ENCODE measurements around the gene MXRA7.
"Not testable (repeated sequence)": the region's sequence is repeated elsewhere in the genome, so short reads cannot be mapped to it uniquely, and the experiment has no call there.

Gene MXRA7

DNA sequence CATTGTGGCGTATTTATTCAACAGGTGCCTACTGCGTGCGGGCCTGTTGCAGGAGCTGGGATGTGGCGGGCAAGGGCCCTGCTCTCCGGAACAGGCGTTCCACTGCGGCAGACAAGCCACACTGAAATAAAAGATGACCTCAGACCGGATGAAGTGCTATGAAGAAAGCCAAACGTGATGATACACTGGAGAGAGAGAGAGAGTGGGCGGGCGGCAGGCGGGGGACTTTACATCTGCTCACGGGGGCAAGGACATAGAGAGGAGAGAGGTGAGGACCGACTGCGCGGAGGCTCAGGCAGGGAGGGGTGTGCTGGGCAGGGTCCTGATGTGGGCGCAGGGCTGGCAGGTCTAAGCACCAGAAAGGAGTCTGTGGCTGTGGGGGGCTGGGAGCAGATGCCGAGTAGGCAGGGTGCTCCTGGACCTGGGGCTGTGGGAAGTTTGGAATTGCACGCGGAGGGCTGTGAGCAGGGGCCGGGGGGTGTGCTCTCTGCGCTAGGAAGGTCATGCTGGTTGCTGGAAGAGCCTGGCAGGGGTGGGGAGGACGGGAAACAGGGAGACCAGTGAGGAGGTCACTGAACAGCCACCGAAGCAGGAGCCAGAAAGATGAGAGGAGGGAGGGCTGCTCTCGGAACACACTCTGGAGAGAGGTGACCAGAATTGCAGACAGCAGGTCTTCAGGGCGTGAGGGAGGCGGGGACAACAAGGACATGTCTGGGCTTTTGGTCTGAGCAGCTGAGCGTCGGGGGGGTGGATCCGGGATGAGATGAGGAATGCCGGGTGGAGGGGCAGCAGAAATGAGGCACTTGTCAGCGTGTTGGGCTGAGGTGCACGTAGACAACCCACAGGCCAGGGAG, 9.9 kb downstream of the MXRA7 start:
- Histone ChIP-seq H3K4me1 (peaks cover 75 to 99% (median 93%) of the 10 kb centered on the region in 10 experiments), H3K36me3 (no peaks in the 10 kb centered on the region), H3K27me3 (no peaks in the 10 kb centered on the region), H3K4me3 (peak overlapping the region; percentile 7 to 64 (median 55); a peak in 18 of 20 replicates), H4K20me1 (no peaks in the 10 kb centered on the region; a peak in 1 of 22 replicates), H3K9me3 (replicated peaks in 1 of 11) (peaks cover 0 to under 1% (median 0%) of the 10 kb centered on the region in 11 experiments; a peak in 1 of 22 replicates), H3K4me2 (peak overlapping the region; percentile 71 to 100 (median 95)), H3K9ac (peak overlapping the region; percentile 57 to 92 (median 76); a peak in 21 of 22 replicates), H3K27ac (peak overlapping the region in 10 of 11 experiments; percentile 73 to 98 (median 88); a peak in 21 of 22 replicates)
- peak in 2 of 11 experiments; percentile 40 to 75; a peak in 2 of 22 replicates for TF ChIP-seq Cebpa-rat (IDR thresholded peaks at IDR 0.05)

GRCh38 chr17:76700270-76700616, 10.5 kb downstream of the MXRA7 start:
- H3K27me3 ChIP-seq = no peaks in the 10 kb centered on the region
- H3K4me3 ChIP-seq = peak overlapping the region; percentile 0 to 64 (median 55); a peak in 16 of 20 replicates
- H3K36me3 ChIP-seq = no peaks in the 10 kb centered on the region
- H3K4me2 ChIP-seq = peak overlapping the region; percentile 71 to 100 (median 95)
- H3K9me3 ChIP-seq (replicated peaks in 1 of 11) = 0 out of 22 replicates have a peak, but pooled peaks cover 0 to 5% (median 0%) of the 10 kb centered on the region in 11 experiments
- no peaks in the 10 kb centered on the region; a peak in 1 of 22 replicates for H4K20me1 ChIP-seq
- peaks cover 81 to 99% (median 95%) of the 10 kb centered on the region in 10 experiments for H3K4me1 ChIP-seq
- TF ChIP-seq Cebpa-rat (IDR thresholded peaks at IDR 0.05) = no peak
- H3K9ac ChIP-seq = peak overlapping the region; percentile 57 to 92 (median 76); a peak in 21 of 22 replicates
- H3K27ac ChIP-seq = peak overlapping the region in 10 of 11 experiments; percentile 73 to 98 (median 88); a peak in 21 of 22 replicates

DNA sequence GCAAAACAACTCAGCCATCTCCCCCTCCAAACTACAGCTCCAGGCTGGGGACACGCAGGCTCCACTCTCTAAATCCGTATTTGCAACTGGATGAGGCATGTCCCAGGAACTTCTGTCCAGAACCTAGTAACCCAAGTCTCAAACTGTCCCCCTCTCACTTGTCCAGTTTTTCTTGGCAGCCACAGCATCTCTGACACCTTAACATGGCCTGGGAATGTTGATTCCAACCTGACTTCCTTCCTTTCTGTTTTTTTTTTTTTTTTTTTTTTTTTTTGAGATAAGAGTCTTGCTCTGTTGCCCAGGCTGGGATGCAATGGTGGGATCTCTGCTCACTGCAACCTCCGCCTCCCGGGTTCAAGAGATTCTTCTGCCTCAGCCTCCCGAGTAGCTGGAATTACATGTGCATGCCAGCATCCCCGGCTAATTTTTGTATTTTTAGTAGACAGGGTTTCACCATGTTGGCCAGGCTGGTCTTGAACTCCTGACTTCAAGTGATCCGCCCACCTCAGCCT, 12.2 kb downstream of the MXRA7 start:
- peak overlapping the region; percentile 71 to 100 (median 95) for H3K4me2 ChIP-seq
- peak overlapping the region in 8 of 11 experiments; percentile 73 to 98 (median 90); a peak in 15 of 22 replicates for H3K27ac ChIP-seq
- H3K27me3 ChIP-seq; H3K36me3 ChIP-seq; H3K9me3 ChIP-seq (replicated peaks in 1 of 11); H4K20me1 ChIP-seq: not testable (repeated sequence)
- H3K9ac ChIP-seq = peak overlapping the region in 5 of 11 experiments; percentile 67 to 92 (median 88); a peak in 9 of 22 replicates
- H3K4me1 ChIP-seq = peaks cover 92 to 100% (median 99%) of the 10 kb centered on the region in 10 experiments
- H3K4me3 ChIP-seq = peak overlapping the region in 1 of 10 experiments; percentile 21; a peak in 2 of 20 replicates

DNA sequence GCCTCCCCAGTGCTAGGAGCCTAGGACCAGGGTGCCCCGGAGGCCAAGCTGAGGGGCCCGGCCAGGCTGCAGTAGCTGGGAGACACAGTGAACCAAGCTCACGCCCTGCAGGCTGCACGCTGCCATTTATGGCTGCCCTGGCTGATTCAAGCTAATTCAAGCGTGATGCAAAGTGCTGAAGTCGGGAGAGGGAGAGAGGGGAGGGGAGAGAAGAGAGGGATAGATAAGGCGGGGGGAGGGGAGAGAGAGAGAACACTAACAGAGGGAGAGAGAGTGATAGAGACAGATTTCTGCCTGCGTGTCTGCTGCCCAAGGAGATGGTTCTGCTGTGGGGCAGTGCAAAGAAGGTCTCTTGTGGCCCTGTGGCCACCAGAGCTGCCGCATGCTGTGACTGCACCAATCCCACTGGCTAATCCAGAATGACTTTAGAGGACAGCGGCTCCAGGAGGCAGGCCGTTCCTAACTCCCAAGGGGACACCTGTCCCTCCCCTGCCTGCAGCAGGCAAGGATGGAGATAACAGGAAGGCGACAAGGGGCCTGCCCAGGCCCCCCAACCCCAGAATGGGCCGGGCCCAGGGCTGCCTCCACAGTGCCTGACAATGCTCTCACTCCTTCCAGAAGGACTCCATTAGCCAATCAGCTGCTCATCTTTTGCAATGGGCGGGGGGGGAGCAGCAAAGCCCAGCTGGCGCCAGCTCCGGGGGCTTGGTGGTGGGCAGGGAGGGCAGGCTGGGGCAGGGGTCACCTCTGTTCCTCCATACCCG, 12.9 kb downstream of the MXRA7 start:
- Histone ChIP-seq H3K4me3 (peak overlapping the region in 8 of 10 experiments; percentile 8 to 51 (median 38); a peak in 11 of 20 replicates), H3K9ac (peak overlapping the region in 10 of 11 experiments; percentile 52 to 92 (median 68); a peak in 18 of 22 replicates), H3K4me1 (peaks cover 94 to 100% (median 100%) of the 10 kb centered on the region in 10 experiments), H4K20me1 (no peaks in the 10 kb centered on the region; a peak in 1 of 22 replicates), H3K36me3 (0 out of 22 replicates have a peak, but pooled peaks cover 0 to 4% (median 0%) of the 10 kb centered on the region in 11 experiments), H3K4me2 (peak overlapping the region; percentile 71 to 100 (median 95)), H3K27me3 (no peaks in the 10 kb centered on the region), H3K27ac (peak overlapping the region in 10 of 11 experiments; percentile 72 to 98 (median 88); a peak in 20 of 22 replicates), H3K9me3 (replicated peaks in 1 of 11) (0 out of 22 replicates have a peak, but pooled peaks cover 0 to 5% (median 0%) of the 10 kb centered on the region in 11 experiments)
- no peak for TF ChIP-seq Cebpa-rat (IDR thresholded peaks at IDR 0.05)

DNA sequence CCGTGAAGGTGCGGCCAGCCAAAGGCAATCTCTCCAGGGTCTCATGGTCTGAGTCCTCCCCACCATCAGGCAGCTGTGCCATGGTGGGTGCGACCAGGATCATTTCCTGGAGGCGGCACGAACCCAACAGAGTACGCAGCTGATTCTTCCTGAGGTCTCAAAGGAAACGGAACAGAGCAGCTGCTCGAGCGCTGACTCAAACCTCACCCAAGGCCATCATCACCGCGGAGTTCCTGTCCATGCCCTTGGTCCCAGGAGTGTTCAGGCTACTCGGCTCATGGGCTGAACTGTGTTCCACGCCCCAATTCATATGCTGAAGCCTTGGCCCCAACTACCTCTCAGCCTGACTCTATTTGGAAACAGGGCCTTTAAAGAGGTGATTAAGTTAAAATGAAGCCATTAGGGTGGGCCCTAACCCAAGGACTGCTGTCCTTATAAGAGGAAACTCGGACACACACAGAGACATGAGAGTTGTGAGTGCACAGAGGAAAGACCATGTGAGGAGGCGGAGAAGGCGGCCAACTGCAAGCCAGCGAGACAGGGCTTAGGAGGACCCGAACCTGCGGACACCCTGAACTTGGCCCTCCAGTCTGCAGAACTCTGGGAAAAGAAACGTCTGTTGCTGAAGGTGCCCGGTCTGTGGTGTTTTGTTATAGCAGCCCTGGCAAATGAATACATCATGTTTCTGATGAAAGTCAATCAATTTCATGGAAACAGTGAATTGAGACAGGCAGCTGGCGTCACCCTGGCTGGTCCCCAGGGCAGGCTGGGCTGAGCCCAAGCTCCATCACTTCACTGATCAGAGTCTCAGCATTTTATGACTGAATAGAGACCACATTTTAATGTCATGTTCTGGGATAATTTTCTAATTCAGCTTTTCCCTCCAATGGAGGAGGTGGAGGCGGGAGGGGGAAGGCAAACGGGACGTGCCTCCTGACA, 13.7 kb downstream of the MXRA7 start:
- Histone ChIP-seq H3K36me3 (0 out of 22 replicates have a peak, but pooled peaks cover 0 to 4% (median 0%) of the 10 kb centered on the region in 11 experiments), H3K27ac (peak overlapping the region; percentile 8 to 98 (median 88); a peak in 21 of 22 replicates), H4K20me1 (no peaks in the 10 kb centered on the region; a peak in 1 of 22 replicates), H3K27me3 (no peaks in the 10 kb centered on the region), H3K4me2 (peak overlapping the region; percentile 71 to 100 (median 95)), H3K9ac (peak overlapping the region in 10 of 11 experiments; percentile 52 to 92 (median 68); a peak in 21 of 22 replicates), H3K9me3 (replicated peaks in 1 of 11) (0 out of 22 replicates have a peak, but pooled peaks cover 0 to 5% (median 0%) of the 10 kb centered on the region in 11 experiments), H3K4me3 (peak overlapping the region in 8 of 10 experiments; percentile 21 to 51 (median 40); a peak in 13 of 20 replicates), H3K4me1 (peaks cover 91 to 97% (median 95%) of the 10 kb centered on the region in 10 experiments)
- TF ChIP-seq Cebpa-rat (IDR thresholded peaks at IDR 0.05) = peak in 2 of 11 experiments; percentile 21 to 71; a peak in 1 of 22 replicates

- Histone ChIP-seq H3K27me3 (no peaks in the 10 kb centered on the region), H3K4me2 (peak overlapping the region; percentile 71 to 100 (median 95)), H3K9me3 (replicated peaks in 1 of 11) (0 out of 22 replicates have a peak, but pooled peaks cover 0 to 5% (median 0%) of the 10 kb centered on the region in 11 experiments), H3K27ac (peak overlapping the region in 8 of 11 experiments; percentile 73 to 98 (median 90); a peak in 12 of 22 replicates), H4K20me1 (no peaks in the 10 kb centered on the region; a peak in 1 of 22 replicates), H3K4me1 (peaks cover 75 to 95% (median 84%) of the 10 kb centered on the region in 10 experiments), H3K9ac (peak overlapping the region in 3 of 11 experiments; percentile 10 to 92 (median 79); a peak in 2 of 22 replicates), H3K4me3 (no peak overlapping the region), H3K36me3 (0 out of 22 replicates have a peak, but pooled peaks cover 0 to 4% (median 0%) of the 10 kb centered on the region in 11 experiments)
- no peak for TF ChIP-seq Cebpa-rat (IDR thresholded peaks at IDR 0.05)
Observed at GRCh38 chr17:76695059-76695831, 15.5 kb downstream of the MXRA7 start.

Measured in BLaER1 treated with 17β-estradiol and CSF1 and Interleukin-3, amounts not matched to agents 10 nM and 100 nM (cell line).